NCI-H1105 treated with DMSO at 0.1 percent for 48 hours (cell line): ENCODE data around the gene ADORA2A.
A peak's percentile ranks its signal among the peaks of the same experiment; 100 is the strongest.

Experiments used
- DNase-seq: peaks from one replicate; lab custom pipeline; 2025; lab: John Stamatoyannopoulos, UW

Gene ADORA2A

DNA sequence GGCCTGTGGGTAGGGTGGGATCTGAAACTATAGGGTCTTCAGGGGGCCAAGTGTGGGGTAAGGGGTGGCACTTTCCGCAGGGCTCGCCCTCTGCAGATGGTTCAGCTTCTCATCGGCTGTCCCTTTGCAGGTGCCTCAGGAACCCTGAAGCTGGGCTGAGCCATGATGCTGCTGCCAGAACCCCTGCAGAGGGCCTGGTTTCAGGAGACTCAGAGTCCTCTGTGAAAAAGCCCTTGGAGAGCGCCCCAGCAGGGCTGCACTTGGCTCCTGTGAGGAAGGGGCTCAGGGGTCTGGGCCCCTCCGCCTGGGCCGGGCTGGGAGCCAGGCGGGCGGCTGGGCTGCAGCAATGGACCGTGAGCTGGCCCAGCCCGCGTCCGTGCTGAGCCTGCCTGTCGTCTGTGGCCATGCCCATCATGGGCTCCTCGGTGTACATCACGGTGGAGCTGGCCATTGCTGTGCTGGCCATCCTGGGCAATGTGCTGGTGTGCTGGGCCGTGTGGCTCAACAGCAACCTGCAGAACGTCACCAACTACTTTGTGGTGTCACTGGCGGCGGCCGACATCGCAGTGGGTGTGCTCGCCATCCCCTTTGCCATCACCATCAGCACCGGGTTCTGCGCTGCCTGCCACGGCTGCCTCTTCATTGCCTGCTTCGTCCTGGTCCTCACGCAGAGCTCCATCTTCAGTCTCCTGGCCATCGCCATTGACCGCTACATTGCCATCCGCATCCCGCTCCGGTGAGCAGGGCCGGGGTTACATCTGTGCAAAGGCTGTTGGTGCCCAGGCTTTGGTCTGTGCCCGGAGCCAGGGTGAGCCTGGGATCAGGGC, 5.8 kb downstream of the ADORA2A start:
- no peak for DNase-seq

DNA sequence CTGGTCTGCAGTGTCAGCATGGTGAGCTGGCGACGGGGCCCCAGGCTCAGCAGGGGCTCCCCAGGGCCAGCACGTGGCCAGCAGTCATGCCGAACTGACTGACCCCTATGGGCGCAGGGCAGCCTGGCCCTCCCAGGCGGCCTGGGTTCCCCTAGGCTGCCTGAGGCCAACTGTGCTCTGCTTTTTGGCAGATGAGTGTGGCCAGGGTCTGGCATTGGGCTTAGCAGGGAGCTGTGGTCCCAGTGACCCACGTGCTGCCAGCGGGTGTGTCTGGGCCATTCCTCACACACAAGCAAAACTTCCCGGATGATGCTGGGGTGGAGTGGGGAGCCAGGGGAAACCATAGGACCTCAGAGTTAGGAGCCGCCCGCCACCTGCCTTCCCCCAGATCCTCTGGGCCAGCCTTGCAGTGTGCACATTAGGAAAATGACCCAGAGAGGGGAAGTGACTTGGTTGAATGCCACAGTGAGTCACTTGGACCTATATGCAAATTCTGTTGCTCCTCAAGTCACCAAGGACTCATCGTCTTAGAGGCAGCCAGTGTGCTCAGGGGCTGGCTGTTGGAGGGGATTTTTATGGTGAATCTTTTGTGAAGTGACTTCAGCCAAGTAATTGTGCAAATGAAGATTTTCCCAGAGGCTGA, 6.5 kb downstream of the ADORA2A start:
- DNase-seq, result no peak

DNA sequence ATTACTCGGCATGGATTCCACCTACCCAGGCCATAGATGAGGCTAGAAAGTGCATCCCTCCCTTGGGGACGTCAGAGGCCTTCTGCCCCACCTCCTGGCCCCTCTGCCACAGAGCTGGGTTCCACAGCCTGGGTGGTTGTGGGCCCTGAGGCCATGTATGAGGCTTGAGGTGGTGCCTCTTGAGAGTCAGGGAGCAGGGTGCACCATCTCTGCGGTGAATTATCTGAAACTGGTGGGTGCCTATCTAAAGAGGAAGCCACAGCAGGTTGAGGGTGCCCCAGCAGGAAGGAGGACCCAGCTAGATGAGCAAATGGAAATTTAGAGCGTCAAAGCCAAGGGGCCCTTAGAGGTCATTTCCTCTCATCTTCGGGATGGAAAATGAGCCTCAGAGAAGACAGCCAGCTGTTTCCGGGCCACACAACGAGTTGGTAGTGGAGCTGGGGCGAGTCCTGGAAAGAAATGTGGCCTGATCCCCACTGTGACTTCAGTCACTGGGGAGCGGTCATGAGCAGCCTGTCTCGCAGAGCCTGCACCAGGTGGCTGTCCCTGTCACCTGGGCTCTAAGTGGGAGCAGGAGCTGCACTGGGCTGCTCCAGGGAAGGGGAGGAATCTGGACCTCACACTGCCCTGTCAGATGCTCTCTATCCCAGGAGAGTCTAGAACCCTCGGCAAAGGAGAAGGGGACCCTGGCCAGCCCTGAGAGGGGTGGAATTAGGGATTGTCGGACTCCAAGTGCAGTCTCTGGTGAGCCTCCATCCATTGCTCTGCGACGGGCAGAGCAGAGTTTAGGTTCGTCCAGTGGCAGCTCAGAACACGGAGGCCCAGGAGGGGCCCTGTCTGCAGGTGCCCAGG, 7.3 kb downstream of the ADORA2A start:
- DNase-seq, result no peak

DNA sequence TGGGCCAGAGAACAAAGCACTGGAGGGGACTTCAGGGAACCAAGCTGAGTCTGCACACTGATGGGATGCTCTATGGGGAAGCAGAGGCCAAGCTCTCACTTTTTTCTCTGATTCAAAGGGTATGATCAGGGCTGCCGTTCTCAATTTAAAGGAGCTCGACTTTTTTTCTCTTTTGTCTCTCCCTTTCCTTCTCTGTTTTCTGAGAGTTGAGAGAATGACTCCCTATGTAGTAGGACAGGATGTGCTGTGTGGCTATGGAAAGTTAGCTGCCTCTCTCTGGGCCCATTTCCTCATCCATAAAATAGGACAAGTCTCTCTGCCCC, 7.9 kb downstream of the ADORA2A start:
- no peak for DNase-seq

DNA sequence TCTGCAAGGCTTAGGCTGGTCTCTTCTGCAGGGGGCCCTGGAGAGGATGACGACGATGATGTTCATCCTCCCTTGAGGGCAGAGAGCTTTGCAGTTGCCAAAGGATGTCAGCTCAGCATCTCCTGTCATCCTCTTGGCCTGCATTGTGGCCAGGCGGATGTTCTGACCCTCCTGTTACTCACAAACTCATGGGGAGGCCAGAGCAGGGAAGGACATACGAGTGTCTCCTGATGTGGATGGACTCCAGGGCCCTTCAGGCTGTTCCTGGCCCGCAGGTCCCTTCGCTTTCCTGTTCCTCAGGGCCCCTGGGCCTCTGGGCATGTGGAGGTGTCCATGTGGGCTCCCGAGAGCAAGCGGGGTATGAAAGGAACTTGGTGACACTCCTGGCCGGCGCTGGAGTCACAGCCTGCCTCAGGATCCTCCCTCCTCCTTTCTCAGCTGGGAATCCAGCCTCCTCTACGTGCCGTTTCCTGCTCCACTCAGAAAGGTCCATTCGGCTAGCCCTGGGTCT, 8.5 kb downstream of the ADORA2A start:
- DNase-seq, result no peak

DNA sequence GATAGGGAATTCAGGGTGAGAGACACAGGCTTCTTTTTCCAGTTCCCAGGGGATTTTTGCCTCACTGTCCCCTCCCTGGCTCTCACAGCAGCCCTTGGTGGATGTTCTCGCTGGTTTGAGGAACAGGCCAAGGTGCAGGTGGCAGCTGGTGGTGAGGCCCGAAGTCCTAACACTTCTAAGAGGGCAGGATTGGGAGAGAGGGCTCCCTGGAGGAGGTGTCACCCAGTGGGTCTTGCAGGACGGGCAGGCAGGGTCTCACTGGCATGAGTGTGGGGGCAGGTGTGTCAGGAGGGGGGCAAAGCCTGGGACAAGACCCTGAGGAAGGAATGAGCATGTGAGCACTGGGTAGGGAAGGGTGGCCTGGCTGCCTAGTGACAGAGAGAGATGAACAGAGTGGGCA, 9.2 kb downstream of the ADORA2A start:
- no peak for DNase-seq

DNA sequence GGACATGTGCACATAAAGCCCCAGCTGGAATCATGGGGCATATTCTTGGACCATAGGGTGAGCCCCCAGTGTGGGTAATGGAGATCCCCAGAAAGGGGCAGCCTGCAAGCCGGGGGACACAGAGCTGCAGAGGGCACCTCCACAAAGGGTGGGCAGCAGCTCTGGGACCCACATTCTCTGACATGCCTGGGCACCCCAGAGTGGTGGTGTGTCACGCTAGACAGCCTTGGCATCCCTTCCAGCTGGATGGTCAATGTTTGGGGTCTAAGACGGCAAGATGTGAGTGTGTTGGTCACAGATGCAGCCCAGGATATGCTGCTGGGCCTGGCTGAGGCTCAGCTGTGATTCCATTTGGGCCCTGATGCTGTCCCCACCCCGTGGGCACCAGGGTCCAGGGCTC, 9.7 kb downstream of the ADORA2A start:
- DNase-seq, result no peak

DNA sequence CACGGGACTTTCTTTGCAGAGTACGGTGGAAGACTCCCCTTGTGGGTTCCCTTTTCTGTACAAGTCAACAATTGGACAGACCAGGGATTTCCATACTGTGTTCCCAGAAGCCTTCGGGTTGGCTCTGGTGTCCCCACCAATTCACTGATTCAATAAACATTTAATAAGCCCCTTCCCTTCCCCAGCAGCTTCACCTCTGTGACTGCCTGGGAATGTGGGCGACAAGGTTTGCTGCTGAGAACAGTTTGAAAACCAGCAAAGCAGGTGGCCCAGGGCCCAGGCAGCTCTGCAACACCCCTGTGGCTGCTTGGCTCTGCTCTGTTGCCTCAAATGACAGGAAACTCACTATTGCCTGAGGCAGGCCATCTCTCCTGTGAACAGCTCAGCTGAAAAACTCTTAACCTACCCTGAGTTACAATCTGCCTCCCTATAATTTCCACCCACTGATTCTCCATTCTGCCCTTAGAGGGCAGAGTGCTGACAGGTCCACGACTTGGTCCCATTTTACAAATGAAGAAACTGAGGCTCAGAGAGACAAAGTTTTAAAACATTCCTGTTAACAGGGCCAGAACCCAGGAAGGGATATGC, 10.4 kb downstream of the ADORA2A start:
- DNase-seq, result no peak

DNA sequence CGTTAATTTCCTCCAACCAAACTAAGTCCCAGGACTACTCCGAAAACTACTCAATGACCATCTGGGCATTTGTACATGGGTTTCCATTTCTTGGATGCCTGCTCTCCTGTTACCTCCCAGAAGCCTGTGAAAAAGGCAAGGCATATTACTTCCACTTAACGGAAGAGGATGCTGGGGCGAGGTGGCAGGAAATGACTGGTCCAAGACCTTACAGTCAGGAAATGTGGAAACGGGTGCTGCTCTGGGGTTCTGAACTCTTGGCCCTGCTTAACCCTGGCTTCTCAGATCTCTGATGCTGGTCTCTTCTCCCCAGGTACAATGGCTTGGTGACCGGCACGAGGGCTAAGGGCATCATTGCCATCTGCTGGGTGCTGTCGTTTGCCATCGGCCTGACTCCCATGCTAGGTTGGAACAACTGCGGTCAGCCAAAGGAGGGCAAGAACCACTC, 12.9 kb downstream of the ADORA2A start:
- no peak for DNase-seq

DNA sequence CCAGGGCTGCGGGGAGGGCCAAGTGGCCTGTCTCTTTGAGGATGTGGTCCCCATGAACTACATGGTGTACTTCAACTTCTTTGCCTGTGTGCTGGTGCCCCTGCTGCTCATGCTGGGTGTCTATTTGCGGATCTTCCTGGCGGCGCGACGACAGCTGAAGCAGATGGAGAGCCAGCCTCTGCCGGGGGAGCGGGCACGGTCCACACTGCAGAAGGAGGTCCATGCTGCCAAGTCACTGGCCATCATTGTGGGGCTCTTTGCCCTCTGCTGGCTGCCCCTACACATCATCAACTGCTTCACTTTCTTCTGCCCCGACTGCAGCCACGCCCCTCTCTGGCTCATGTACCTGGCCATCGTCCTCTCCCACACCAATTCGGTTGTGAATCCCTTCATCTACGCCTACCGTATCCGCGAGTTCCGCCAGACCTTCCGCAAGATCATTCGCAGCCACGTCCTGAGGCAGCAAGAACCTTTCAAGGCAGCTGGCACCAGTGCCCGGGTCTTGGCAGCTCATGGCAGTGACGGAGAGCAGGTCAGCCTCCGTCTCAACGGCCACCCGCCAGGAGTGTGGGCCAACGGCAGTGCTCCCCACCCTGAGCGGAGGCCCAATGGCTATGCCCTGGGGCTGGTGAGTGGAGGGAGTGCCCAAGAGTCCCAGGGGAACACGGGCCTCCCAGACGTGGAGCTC, 13.5 kb downstream of the ADORA2A start:
- no peak for DNase-seq

DNA sequence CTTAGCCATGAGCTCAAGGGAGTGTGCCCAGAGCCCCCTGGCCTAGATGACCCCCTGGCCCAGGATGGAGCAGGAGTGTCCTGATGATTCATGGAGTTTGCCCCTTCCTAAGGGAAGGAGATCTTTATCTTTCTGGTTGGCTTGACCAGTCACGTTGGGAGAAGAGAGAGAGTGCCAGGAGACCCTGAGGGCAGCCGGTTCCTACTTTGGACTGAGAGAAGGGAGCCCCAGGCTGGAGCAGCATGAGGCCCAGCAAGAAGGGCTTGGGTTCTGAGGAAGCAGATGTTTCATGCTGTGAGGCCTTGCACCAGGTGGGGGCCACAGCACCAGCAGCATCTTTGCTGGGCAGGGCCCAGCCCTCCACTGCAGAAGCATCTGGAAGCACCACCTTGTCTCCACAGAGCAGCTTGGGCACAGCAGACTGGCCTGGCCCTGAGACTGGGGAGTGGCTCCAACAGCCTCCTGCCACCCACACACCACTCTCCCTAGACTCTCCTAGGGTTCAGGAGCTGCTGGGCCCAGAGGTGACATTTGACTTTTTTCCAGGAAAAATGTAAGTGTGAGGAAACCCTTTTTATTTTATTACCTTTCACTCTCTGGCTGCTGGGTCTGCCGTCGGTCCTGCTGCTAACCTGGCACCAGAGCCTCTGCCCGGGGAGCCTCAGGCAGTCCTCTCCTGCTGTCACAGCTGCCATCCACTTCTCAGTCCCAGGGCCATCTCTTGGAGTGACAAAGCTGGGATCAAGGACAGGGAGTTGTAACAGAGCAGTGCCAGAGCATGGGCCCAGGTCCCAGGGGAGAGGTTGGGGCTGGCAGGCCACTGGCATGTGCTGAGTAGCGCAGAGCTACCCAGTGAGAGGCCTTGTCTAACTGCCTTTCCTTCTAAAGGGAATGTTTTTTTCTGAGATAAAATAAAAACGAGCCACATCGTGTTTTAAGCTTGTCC, 14.3 kb downstream of the ADORA2A start:
- no peak for DNase-seq

DNA sequence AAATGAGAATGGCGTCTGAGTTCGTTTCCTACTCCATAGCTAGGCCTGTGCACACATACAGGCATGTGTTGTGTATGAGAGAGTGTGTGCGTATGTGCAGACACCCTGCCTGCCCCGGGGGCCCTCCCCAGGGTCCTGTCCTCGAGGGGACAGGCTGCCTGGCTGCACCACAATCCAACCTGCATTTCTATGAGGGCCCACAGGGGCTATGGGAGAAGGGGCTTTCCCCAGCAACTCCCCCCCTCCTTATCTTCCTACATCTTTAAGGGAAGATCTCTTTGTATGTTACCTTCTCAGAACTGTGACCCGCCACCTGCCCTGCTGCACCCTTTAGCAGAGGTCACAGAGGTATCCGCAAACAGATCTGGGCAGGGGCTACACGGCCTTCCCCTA, 14.9 kb downstream of the ADORA2A start:
- no peak for DNase-seq

DNA sequence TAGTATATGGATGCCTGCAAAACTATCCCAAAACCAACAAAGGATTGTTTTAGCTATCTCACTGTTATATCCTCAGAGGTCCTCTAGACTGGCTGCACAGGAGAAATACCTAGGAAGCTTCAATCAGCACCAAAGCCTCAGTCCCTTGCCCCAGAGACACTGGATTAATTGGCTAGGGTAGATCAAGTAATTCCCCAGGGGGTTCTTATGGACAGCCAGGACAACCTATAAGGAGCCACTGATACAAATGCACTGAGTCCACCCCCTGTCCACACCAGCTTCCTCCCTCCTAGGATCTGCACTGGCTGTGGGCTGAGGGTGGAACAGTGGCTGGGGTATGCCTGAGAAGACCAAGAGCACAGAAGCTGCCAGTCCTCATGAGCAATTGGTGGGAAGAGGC, 16.3 kb downstream of the ADORA2A start:
- no peak for DNase-seq

DNA sequence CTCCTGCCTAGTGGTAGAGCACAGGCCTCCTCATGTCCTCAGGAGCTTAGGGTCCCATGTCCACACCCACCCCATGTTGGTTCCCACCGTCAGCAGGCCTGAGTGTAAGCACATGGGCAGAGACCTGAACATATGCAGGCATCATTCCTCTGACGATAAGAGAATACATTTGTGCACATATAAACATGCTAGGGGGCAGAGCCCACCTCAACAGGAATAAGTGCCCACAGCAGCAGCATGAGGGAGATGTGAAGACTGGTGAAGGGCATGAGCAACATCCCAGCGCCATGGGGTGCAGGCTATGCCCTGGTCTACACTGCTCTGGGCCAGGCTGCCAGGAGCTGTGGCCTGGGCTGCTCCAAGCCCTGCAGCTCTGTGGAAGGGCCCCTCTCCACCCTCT, 16.9 kb downstream of the ADORA2A start:
- no peak for DNase-seq

DNA sequence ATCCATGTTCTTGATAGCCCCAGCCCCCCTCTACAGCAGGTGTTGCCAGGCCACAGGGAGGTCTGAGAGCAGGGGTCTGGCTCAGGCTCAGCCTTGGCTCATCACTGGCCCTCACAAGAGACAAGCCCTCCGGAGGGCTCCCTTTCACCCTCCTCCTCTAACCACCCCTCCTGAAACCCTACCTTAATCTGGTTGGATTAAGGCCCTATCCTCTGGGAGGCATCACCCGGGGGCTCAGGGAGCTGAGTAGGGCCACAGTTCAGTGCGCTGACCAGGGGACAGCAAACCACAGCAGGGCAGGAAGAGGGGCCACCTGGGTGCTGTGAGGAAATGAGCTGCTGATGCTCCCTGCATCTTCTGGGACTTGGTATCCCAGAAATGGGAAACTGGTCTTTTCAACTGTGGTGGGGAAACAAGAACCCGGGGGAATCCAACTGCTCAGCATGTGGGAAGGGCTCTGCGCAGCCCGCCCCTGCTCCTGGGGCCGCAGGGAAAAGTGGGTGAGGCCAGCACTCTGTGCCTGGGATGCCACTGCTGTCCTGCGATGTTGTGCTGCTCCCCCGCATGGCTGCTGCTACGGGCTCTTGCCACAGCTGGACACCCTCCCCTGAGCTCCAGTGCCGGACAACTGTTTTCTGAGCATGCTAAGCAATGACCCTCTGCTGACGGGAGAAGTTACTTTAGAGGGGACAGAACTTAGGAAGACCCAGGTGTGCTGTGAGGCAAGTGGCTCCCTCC, 17.5 kb downstream of the ADORA2A start:
- no peak for DNase-seq

DNA sequence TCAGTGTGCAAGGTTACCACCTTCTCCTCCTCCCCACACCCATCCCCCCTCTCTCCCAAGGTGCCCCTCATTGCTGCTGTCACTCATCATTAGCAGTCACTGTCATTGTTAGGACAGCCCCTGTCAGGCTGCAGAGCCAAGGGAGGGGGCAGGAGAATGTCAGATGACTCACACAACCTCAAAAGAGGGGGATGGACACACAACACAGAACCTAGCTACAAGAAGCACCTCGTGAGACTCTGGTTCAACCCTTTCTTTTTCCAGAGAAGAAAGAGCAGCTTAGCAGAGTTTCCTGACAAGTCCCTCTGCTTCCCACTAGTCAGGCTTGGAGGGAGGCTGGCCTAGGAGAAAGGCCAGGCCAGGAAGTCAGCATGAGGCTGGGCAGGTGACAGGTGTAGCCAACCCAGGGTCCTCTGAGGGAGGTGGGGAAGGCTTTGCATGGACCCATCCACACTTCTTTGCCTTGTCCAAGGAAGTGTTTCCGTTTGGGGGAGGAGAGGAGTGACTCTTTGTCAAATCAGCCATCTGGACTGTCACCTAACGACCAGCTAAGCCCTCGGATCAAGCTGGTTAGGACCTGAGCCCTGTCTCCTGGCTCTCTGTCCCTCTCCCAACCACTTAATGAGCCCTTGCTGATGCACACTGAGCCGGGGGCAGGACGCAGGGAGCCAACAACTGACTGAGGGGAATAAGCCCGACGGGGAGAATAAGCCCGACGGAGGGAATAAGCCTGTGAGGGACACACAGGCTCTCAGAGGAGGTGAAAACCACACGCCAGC, 18.3 kb downstream of the ADORA2A start:
- no peak for DNase-seq

DNA sequence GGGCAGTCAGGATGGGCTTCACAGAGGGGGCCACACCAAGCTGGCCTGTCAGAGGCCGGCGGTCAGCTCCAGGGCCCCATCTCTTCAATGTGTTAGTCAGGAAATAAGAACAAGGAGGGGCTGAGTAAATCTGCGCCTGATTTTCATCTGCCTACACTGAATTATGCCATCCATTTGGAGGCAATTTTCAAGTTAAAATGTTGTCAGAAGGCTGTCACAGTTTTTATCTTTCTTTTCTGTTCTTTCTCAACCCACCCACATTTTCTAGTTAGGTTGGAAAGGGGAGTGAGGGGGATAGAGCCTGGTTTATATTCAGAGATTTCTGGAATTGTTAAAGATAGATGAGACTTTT, 18.8 kb downstream of the ADORA2A start:
- no peak for DNase-seq

DNA sequence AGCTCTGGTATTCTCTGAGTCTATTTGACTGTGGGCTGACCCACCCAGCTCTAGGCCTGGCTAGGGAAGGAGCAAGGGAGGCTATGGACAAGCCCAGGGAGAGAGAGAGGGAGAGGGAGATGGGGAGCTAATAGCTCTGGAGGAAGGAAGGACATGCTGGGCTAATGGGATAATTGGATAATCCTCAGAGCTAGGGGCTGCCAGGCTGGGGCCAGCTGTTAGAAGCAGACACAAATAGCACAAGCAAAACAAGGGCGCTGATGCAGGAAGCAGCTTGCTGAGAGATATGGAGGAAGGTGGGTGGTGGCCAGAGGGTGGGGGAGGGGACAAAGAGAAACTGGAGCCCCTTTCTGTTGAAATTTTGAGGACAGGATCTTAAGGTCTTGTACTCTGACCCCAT, 23.2 kb downstream of the ADORA2A start:
- DNase-seq, result peak; percentile 46

DNA sequence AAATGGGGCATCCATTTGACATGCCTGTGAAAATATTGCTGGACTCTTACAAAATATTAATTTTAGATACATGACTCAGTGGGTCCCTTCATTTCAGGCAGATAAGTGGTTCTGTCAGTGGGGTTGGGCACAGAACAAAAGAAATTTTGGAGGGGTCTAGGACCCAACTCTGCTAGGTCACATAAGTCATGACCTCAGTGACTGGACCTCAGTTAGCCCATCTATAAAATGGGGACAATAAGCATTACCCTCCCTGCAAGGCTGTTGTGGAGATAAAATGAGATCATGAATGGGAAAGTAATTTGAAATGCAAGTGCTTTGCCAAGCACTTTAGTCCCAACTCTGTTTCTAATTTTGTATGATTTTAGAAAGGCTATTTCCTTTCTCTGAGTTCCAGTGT, 23.8 kb downstream of the ADORA2A start:
- no peak for DNase-seq
